Endothelial cell of umbilical vein (primary cell): ENCODE results near the gene SMAD7. TPM values are rescaled to one million over a fixed set of nuclear protein-coding genes. Genes with fewer than 3 reads are reported as not detected.

ENCODE experiments used
- BruUV-seq: library from RNA; stranded (reverse); fragments of 400-500 nt; replicated peaks from 2 replicates; lab custom pipeline; 2021; lab: Mats Ljungman, UMichigan
- CTCF ChIA-PET: fragments of 300-600, 350-600 bp; sonication (Branson Sonifier 250); formaldehyde crosslinking; loops from one replicate; lab custom pipeline; 2021; ENCODE audit warnings: antibody characterized with exemption, inconsistent platforms; lab: Charles Lee
- POLR2A ChIA-PET: fragments of 300-600, 350-600 bp; sonication (Branson Sonifier 250); formaldehyde crosslinking; loops from one replicate; lab custom pipeline; 2021; ENCODE audit warnings: antibody characterized with exemption, inconsistent platforms; lab: Charles Lee
- DNase-seq: peaks from one replicate; pipeline ENCODE4 v3.0.0-alpha.2; 2011; ENCODE audit warnings: low read depth, low spot score
- FAIRE-seq: peaks from 2 replicates; lab custom pipeline; 2011; peaks lifted over from hg19 to GRCh38; lab: Jason Lieb, UNC
- H2AFZ ChIP-seq: 2 replicates; pipeline ENCODE4 v1.6.0; 2012; ENCODE audit warnings: low read depth, low read length, control low read depth, inconsistent platforms
- H3K27ac ChIP-seq: 2 replicates; pipeline ENCODE4 v1.5.1; 2011; ENCODE audit warnings: low read depth, mild to moderate bottlenecking, control low read depth, low read length, moderate library complexity; ENCODE audit not compliant: insufficient read depth
- H3K27me3 ChIP-seq, 2 experiments: 2 replicates each; pipeline versions ENCODE4 v1.6.0 to v1.6.1; 2011; ENCODE audit warnings: low read length in 2 of 2, mixed read lengths in 1 of 2; ENCODE audit not compliant: control insufficient read depth in 2 of 2, insufficient read depth in 2 of 2
- H3K36me3 ChIP-seq, 2 experiments: 2 replicates in 1 of 2; 3 replicates in 1 of 2; pipeline ENCODE4 v1.5.1; 2011; ENCODE audit warnings: low read length in 2 of 2, mild to moderate bottlenecking in 1 of 2, moderate library complexity in 1 of 2; ENCODE audit not compliant: control insufficient read depth in 2 of 2, insufficient read depth in 2 of 2; ENCODE audit errors: extremely low read depth in 1 of 2
- H3K4me1 ChIP-seq: 3 replicates; pipeline ENCODE4 v1.5.1; 2011; ENCODE audit warnings: mild to moderate bottlenecking, low read length; ENCODE audit not compliant: control insufficient read depth, insufficient read depth; ENCODE audit errors: extremely low read depth
- H3K4me2 ChIP-seq: 2 replicates; pipeline ENCODE4 v1.6.1; 2011; ENCODE audit warnings: low read length, control low read depth, mixed read lengths; ENCODE audit not compliant: insufficient read depth
- H3K4me3 ChIP-seq, 3 experiments: fragments of 200-600 bp in 1 of 3; sonication (generic), shearing (Covaris generic) in 1 of 3; replicated peaks in 1 of 3; 2 replicates each; pipeline ENCODE4 v1.5.1; 2011 to 2016; ENCODE audit warnings: control low read depth in 3 of 3, low read length in 3 of 3, mild to moderate bottlenecking in 2 of 3, inconsistent platforms in 1 of 3, low read depth in 1 of 3, moderate library complexity in 1 of 3; ENCODE audit not compliant: insufficient read depth in 1 of 3
- H3K79me2 ChIP-seq: 2 replicates; pipeline ENCODE4 v1.6.0; 2012; ENCODE audit warnings: low read length, inconsistent platforms; ENCODE audit not compliant: control insufficient read depth, insufficient read depth
- H3K9ac ChIP-seq: replicated peaks from 2 replicates; pipeline ENCODE3; 2011; ENCODE audit warnings: low read length, control low read depth; ENCODE audit not compliant: insufficient read depth; ENCODE audit errors: extremely low read depth
- H3K9me1 ChIP-seq: replicated peaks from 3 replicates; pipeline ENCODE4 v1.6.0; 2011; ENCODE audit warnings: mild to moderate bottlenecking, low read length; ENCODE audit not compliant: control insufficient read depth, insufficient read depth; ENCODE audit errors: extremely low read depth
- H3K9me3 ChIP-seq: replicated peaks from 2 replicates; pipeline ENCODE4 v1.5.1; 2012; ENCODE audit warnings: low read length, inconsistent platforms; ENCODE audit not compliant: control insufficient read depth, insufficient read depth
- H4K20me1 ChIP-seq: replicated peaks from 2 replicates; pipeline ENCODE3; 2011; ENCODE audit warnings: mild to moderate bottlenecking, low read length; ENCODE audit not compliant: control insufficient read depth, insufficient read depth; ENCODE audit errors: extremely low read depth
- GATA2 ChIP-seq: IDR thresholded peaks from 2 replicates; pipeline ENCODE4 v1.7.0; 2011; ENCODE audit warnings: low read depth, mild to moderate bottlenecking, moderate library complexity, mixed read lengths, low read length; ENCODE audit not compliant: insufficient read length, insufficient read depth
- JUN ChIP-seq: IDR thresholded peaks from 2 replicates; pipeline ENCODE4 v1.6.1; 2011; ENCODE audit warnings: borderline replicate concordance, low read depth; ENCODE audit not compliant: insufficient read length, insufficient read depth
- POLR2AphosphoS5 ChIP-seq: IDR thresholded peaks from 2 replicates; pipeline ENCODE4 v1.6.1; 2012; ENCODE audit warnings: low read depth, mild to moderate bottlenecking, control low read depth, low read length, moderate library complexity; ENCODE audit not compliant: insufficient read depth
- dilution Hi-C: fragments of 300-500 bp; cut with MboI; formaldehyde crosslinking; loops from one replicate; pipeline ENCODE4 v1.15.0; 2019; ENCODE audit warnings: low sequenced_read_pairs; ENCODE audit not compliant: extremely low pct_ligation_motif_present
- intact Hi-C: fragments of 100-400 bp; cut with micrococcal nuclease; formaldehyde crosslinking; loops from one replicate; pipeline ENCODE4 v1.10.0; 2022
- polyA plus RNA-seq, 4 experiments: library from polyadenylated mRNA; depleted of rRNA in 3 of 4; stranded (reverse) in 3 of 4; unstranded in 1 of 4; fragments of >200 nt; gene quantifications; 2 replicates each; pipeline versions ENCODE4 v1.2.1 to v1.2.3, GENCODE V29; 2011 to 2012; ENCODE audit warnings: missing spikeins in 1 of 4
- total RNA-seq: library from RNA; stranded (reverse); gene quantifications from 2 replicates; pipeline ENCODE4 v1.2.3, GENCODE V29; 2021
- TF ChIP-seq, protein P1 (sequence below): IDR thresholded peaks from 2 replicates; pipeline ENCODE4 v1.6.1; 2011; ENCODE audit not compliant: insufficient read depth, insufficient read length

SMAD7 gene
- total and polyA plus RNA-seq, 2 donors (not counting 3 experiments of a cell fraction or from before 2014, with no cell fraction given): 3.6 to 8.0 TPM

GRCh38 chr18:48917579-48918517, 32.9 kb downstream of the SMAD7 start:
- FAIRE-seq (no peak), DNase-seq (no peak)
- Histone ChIP-seq H2AFZ (no peak overlapping the region), H3K27ac (no peak overlapping the region), H3K27me3 (no peaks in the 10 kb centered on the region), H3K9ac (no peak overlapping the region), H3K4me2 (no peak overlapping the region), H4K20me1 (no peaks in the 10 kb centered on the region), H3K9me3 (no peaks in the 10 kb centered on the region), H3K4me1 (peaks cover 6% of the 10 kb centered on the region), H3K4me3 (no peak overlapping the region), H3K9me1 (no peaks in the 10 kb centered on the region), H3K36me3 (peaks cover 0 to 9% of the 10 kb centered on the region in 2 experiments), H3K79me2 (no peaks in the 10 kb centered on the region)
- dilution Hi-C loops: no loop called here
- CTCF ChIA-PET: interaction anchor here (1.1 kb wide), 1 partner anchor 11 kb away, joined by 3 read pairs; no protein-coding TSS in a partner anchor
- peak; percentile 31 for TF ChIP-seq POLR2AphosphoS5
- peak; percentile 51 for TF ChIP-seq GATA2
- TF ChIP-seq, protein P1, sequence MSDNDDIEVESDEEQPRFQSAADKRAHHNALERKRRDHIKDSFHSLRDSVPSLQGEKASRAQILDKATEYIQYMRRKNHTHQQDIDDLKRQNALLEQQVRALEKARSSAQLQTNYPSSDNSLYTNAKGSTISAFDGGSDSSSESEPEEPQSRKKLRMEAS: no peak
- TF ChIP-seq JUN: no peak
- no TSS peak for BruUV-seq
- POLR2A ChIA-PET: no interaction called here
- intact Hi-C loops: no loop called here
